Lower leg skin (tissue), 3 donors: ENCODE data around the gene CYYR1.

Source experiments
- POLR2A ChIP-seq, 2 donors: fragments of 450-650 bp; IDR thresholded peaks; one replicate each; pipeline ENCODE4 v1.6.1; 2016 to 2017; ENCODE audit warnings: antibody characterized with exemption in 2 of 2, mild to moderate bottlenecking in 1 of 2, moderate library complexity in 1 of 2
- TF ChIP-seq, protein P1 (sequence below), 3 donors: fragments of 450-650 bp; IDR thresholded peaks; one replicate each; pipeline ENCODE4 v1.5.1; 2016; ENCODE audit warnings: antibody characterized with exemption in 3 of 3, mild to moderate bottlenecking in 3 of 3, moderate library complexity in 2 of 3

GRCh38 chr21:26559099-26559498 lies 14.0 kb downstream of the CYYR1 start:
- TF ChIP-seq, protein P1, sequence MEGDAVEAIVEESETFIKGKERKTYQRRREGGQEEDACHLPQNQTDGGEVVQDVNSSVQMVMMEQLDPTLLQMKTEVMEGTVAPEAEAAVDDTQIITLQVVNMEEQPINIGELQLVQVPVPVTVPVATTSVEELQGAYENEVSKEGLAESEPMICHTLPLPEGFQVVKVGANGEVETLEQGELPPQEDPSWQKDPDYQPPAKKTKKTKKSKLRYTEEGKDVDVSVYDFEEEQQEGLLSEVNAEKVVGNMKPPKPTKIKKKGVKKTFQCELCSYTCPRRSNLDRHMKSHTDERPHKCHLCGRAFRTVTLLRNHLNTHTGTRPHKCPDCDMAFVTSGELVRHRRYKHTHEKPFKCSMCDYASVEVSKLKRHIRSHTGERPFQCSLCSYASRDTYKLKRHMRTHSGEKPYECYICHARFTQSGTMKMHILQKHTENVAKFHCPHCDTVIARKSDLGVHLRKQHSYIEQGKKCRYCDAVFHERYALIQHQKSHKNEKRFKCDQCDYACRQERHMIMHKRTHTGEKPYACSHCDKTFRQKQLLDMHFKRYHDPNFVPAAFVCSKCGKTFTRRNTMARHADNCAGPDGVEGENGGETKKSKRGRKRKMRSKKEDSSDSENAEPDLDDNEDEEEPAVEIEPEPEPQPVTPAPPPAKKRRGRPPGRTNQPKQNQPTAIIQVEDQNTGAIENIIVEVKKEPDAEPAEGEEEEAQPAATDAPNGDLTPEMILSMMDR (IDR thresholded peaks at IDR 0.05): no peak
- TF ChIP-seq POLR2A (IDR thresholded peaks at IDR 0.05): no peak
